ENCODE measurements around the gene PRICKLE1. TPM values are rescaled to one million over a fixed set of nuclear protein-coding genes. Genes with fewer than 3 reads are reported as not detected.

PRICKLE1 gene
- total and polyA plus RNA-seq, 2 experiments from 2014 or later = 7.7 to 51.7 TPM

DNA sequence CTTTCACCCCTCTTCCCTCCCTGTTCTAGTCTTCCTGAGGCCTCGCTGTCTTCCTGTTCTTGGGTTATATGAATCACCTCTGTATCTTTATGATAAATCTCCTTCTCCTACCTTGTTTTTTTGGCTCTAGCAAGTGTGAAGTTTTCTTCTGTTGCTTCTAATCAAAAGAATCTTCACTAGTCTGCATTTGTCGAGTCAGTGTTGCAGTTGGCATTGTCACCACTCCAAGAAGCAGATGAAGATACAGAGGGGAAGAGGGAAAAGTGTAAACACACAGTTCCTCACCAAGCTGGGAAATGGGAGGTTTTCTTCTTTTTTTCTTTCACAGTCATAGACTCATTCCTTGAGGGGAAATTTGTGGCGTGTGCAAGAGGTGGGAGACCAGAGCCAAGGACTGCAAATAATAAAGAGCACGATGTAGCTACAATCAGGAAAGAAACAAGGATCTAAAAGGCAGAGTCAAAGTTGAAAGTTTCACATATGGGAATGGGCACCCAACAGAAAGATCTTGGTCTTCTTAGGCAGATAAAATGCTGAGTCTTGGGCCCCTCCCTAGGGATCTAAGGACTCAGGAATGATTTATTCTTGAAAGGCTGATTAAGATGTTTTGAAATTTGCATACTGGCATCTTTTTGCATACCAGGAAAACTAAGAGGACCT is 22.2 kb upstream of the PRICKLE1 start:
- H3K79me2 ChIP-seq (replicated peaks; ENCODE audit: insufficient read depth) = no peaks in the 10 kb centered on the region
- H3K9me2 ChIP-seq (ENCODE audit: insufficient read depth) = peaks cover 5% of the 10 kb centered on the region; the same call in 1 of the 2 replicates
- no peak for ATAC-seq
- H2AFZ ChIP-seq = no peak overlapping the region
- Mint-ChIP-seq H3K9me3 (peaks cover 8% of the 10 kb centered on the region; the same call in 1 of the 3 replicates), H3K27ac (no peak overlapping the region), H3K27me3 (ENCODE audit: insufficient read depth, low read depth, poor library complexity) (no peaks in the 10 kb centered on the region), H3K36me3 (ENCODE audit: low read depth) (peaks cover 6% of the 10 kb centered on the region), H3K4me3 (no peak overlapping the region), H3K4me1 (peaks cover 13% of the 10 kb centered on the region)
- H3K4me1 ChIP-seq (ENCODE audit: insufficient read depth) = 0 out of 2 replicates have a peak, but pooled peaks cover 5% of the 10 kb centered on the region
- no peak overlapping the region for H3K27ac ChIP-seq (ENCODE audit: low read depth)
- H3K4me2 ChIP-seq = no peak overlapping the region
- no peaks in the 10 kb centered on the region for H4K20me1 ChIP-seq (replicated peaks; ENCODE audit: insufficient read depth)
- TF ChIP-seq, protein P1, sequence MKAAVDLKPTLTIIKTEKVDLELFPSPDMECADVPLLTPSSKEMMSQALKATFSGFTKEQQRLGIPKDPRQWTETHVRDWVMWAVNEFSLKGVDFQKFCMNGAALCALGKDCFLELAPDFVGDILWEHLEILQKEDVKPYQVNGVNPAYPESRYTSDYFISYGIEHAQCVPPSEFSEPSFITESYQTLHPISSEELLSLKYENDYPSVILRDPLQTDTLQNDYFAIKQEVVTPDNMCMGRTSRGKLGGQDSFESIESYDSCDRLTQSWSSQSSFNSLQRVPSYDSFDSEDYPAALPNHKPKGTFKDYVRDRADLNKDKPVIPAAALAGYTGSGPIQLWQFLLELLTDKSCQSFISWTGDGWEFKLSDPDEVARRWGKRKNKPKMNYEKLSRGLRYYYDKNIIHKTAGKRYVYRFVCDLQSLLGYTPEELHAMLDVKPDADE (IDR thresholded peaks at IDR 0.05) = no peak
- TF ChIP-seq, protein P2, sequence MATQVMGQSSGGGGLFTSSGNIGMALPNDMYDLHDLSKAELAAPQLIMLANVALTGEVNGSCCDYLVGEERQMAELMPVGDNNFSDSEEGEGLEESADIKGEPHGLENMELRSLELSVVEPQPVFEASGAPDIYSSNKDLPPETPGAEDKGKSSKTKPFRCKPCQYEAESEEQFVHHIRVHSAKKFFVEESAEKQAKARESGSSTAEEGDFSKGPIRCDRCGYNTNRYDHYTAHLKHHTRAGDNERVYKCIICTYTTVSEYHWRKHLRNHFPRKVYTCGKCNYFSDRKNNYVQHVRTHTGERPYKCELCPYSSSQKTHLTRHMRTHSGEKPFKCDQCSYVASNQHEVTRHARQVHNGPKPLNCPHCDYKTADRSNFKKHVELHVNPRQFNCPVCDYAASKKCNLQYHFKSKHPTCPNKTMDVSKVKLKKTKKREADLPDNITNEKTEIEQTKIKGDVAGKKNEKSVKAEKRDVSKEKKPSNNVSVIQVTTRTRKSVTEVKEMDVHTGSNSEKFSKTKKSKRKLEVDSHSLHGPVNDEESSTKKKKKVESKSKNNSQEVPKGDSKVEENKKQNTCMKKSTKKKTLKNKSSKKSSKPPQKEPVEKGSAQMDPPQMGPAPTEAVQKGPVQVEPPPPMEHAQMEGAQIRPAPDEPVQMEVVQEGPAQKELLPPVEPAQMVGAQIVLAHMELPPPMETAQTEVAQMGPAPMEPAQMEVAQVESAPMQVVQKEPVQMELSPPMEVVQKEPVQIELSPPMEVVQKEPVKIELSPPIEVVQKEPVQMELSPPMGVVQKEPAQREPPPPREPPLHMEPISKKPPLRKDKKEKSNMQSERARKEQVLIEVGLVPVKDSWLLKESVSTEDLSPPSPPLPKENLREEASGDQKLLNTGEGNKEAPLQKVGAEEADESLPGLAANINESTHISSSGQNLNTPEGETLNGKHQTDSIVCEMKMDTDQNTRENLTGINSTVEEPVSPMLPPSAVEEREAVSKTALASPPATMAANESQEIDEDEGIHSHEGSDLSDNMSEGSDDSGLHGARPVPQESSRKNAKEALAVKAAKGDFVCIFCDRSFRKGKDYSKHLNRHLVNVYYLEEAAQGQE (IDR thresholded peaks at IDR 0.05; ENCODE audit: unreplicated experiment) = no peak
- TF ChIP-seq, protein P3, sequence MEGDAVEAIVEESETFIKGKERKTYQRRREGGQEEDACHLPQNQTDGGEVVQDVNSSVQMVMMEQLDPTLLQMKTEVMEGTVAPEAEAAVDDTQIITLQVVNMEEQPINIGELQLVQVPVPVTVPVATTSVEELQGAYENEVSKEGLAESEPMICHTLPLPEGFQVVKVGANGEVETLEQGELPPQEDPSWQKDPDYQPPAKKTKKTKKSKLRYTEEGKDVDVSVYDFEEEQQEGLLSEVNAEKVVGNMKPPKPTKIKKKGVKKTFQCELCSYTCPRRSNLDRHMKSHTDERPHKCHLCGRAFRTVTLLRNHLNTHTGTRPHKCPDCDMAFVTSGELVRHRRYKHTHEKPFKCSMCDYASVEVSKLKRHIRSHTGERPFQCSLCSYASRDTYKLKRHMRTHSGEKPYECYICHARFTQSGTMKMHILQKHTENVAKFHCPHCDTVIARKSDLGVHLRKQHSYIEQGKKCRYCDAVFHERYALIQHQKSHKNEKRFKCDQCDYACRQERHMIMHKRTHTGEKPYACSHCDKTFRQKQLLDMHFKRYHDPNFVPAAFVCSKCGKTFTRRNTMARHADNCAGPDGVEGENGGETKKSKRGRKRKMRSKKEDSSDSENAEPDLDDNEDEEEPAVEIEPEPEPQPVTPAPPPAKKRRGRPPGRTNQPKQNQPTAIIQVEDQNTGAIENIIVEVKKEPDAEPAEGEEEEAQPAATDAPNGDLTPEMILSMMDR (conservative IDR thresholded peaks at IDR 0.05; ENCODE audit: low read depth in 2 of 2) = no peak
- TF ChIP-seq EZH2 (IDR thresholded peaks at IDR 0.05; ENCODE audit: low read depth, unreplicated experiment) (no peak), NANOG (IDR thresholded peaks at IDR 0.05; ENCODE audit: borderline replicate concordance) (no peak), STAT1 (IDR thresholded peaks at IDR 0.05; ENCODE audit: unreplicated experiment) (no peak), EZH2phosphoT487 (IDR thresholded peaks at IDR 0.05; ENCODE audit: unreplicated experiment) (no peak), ZNF114 (CRISPR knock-in tag; IDR thresholded peaks at IDR 0.05) (no peak), JUNB (IDR thresholded peaks at IDR 0.05; ENCODE audit: unreplicated experiment) (no peak), CREB1 (CRISPR knock-in tag; IDR thresholded peaks at IDR 0.05; ENCODE audit: low read depth) (no peak), ZNF331 (CRISPR knock-in tag; IDR thresholded peaks at IDR 0.05; ENCODE audit: low read depth) (no peak)
- TF ChIP-seq, protein P4, sequence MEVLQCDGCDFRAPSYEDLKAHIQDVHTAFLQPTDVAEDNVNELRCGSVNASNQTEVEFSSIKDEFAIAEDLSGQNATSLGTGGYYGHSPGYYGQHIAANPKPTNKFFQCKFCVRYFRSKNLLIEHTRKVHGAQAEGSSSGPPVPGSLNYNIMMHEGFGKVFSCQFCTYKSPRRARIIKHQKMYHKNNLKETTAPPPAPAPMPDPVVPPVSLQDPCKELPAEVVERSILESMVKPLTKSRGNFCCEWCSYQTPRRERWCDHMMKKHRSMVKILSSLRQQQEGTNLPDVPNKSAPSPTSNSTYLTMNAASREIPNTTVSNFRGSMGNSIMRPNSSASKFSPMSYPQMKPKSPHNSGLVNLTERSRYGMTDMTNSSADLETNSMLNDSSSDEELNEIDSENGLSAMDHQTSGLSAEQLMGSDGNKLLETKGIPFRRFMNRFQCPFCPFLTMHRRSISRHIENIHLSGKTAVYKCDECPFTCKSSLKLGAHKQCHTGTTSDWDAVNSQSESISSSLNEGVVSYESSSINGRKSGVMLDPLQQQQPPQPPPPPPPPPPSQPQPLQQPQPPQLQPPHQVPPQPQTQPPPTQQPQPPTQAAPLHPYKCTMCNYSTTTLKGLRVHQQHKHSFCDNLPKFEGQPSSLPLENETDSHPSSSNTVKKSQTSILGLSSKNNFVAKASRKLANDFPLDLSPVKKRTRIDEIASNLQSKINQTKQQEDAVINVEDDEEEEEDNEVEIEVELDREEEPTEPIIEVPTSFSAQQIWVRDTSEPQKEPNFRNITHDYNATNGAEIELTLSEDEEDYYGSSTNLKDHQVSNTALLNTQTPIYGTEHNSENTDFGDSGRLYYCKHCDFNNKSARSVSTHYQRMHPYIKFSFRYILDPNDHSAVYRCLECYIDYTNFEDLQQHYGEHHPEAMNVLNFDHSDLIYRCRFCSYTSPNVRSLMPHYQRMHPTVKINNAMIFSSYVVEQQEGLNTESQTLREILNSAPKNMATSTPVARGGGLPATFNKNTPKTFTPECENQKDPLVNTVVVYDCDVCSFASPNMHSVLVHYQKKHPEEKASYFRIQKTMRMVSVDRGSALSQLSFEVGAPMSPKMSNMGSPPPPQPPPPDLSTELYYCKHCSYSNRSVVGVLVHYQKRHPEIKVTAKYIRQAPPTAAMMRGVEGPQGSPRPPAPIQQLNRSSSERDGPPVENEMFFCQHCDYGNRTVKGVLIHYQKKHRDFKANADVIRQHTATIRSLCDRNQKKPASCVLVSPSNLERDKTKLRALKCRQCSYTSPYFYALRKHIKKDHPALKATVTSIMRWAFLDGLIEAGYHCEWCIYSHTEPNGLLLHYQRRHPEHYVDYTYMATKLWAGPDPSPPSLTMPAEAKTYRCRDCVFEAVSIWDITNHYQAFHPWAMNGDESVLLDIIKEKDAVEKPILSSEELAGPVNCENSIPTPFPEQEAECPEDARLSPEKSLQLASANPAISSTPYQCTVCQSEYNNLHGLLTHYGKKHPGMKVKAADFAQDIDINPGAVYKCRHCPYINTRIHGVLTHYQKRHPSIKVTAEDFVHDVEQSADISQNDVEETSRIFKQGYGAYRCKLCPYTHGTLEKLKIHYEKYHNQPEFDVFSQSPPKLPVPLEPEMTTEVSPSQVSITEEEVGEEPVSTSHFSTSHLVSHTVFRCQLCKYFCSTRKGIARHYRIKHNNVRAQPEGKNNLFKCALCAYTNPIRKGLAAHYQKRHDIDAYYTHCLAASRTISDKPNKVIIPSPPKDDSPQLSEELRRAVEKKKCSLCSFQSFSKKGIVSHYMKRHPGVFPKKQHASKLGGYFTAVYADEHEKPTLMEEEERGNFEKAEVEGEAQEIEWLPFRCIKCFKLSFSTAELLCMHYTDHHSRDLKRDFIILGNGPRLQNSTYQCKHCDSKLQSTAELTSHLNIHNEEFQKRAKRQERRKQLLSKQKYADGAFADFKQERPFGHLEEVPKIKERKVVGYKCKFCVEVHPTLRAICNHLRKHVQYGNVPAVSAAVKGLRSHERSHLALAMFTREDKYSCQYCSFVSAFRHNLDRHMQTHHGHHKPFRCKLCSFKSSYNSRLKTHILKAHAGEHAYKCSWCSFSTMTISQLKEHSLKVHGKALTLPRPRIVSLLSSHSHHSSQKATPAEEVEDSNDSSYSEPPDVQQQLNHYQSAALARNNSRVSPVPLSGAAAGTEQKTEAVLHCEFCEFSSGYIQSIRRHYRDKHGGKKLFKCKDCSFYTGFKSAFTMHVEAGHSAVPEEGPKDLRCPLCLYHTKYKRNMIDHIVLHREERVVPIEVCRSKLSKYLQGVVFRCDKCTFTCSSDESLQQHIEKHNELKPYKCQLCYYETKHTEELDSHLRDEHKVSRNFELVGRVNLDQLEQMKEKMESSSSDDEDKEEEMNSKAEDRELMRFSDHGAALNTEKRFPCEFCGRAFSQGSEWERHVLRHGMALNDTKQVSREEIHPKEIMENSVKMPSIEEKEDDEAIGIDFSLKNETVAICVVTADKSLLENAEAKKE (CRISPR knock-in tag; IDR thresholded peaks at IDR 0.05) = no peak
- H3K4me3 ChIP-seq = no peak overlapping the region
- DNase-seq (ENCODE audit: low spot score) = no peak
- H3K36me3 ChIP-seq (ENCODE audit: insufficient read depth) = no peaks in the 10 kb centered on the region
- H3F3A ChIP-seq (replicated peaks; ENCODE audit: low read depth) = no peaks in the 10 kb centered on the region
- H3K27me3 ChIP-seq (ENCODE audit: insufficient read depth) = no peaks in the 10 kb centered on the region; the same call in 1 of the 2 replicates
